ENCODE data around the gene BBS4.

BBS4 gene

GRCh38 chr15:72783640-72784455, 97.8 kb downstream of the BBS4 start, which contains the start of gene ADPGK:
Gene ADPGK, minus strand, starts transcription at chr15:72783758. Its CDS starts 67 bp downstream, at chr15:72783691.
- Histone ChIP-seq H3K4me1 (ENCODE audit: control insufficient read depth, insufficient read depth, low read length, unreplicated experiment) (peaks cover 18% of the 10 kb centered on the region), H3K27me3 (ENCODE audit: insufficient read depth, low read length) (no peaks in the 10 kb centered on the region), H3K36me3 (ENCODE audit: insufficient read depth, low read length) (no peaks in the 10 kb centered on the region), H3K4me3 (ENCODE audit: low read depth, low read length) (peak within 1 kb of the TSS; percentile 97), H2AFZ (ENCODE audit: low read length, unreplicated experiment) (peak within 1 kb of the TSS; percentile 88), H3K79me2 (ENCODE audit: control insufficient read depth, insufficient read depth, low read length, unreplicated experiment) (peaks cover 44% of the 10 kb centered on the region), H3K27ac (ENCODE audit: low read depth, low read length) (peak within 1 kb of the TSS; percentile 81)

DNA sequence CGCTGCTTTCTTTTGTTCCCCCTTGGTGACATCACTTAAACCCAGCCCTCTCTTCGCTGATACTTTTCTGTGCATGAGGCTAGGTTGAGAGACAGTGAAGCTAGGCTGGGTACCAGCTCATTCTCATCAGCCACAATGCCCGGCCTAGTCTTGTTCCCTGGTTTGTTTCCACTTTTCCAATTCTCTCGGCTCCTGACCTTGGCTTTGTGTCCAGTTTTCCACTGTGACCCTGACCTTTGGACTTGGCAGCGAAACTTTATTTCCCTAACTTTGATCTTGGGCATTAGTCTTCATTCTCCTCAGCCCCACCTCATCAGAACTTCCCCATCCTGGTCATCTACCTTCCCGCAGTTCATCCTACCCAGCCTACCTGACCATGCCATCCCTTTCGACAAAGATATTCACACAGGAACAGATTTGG, 98.5 kb downstream of the BBS4 start:
- no peaks in the 10 kb centered on the region for H3K36me3 ChIP-seq (ENCODE audit: insufficient read depth, low read length)
- peak overlapping the region; percentile 88 for H2AFZ ChIP-seq (ENCODE audit: low read length, unreplicated experiment)
- no peaks in the 10 kb centered on the region for H3K27me3 ChIP-seq (ENCODE audit: insufficient read depth, low read length)
- peaks cover 18% of the 10 kb centered on the region for H3K4me1 ChIP-seq (ENCODE audit: control insufficient read depth, insufficient read depth, low read length, unreplicated experiment)
- H3K4me3 ChIP-seq (ENCODE audit: low read depth, low read length) = peak overlapping the region; percentile 97
- peaks cover 40% of the 10 kb centered on the region for H3K79me2 ChIP-seq (ENCODE audit: control insufficient read depth, insufficient read depth, low read length, unreplicated experiment)
- H3K27ac ChIP-seq (ENCODE audit: low read depth, low read length) = peak overlapping the region; percentile 81

DNA sequence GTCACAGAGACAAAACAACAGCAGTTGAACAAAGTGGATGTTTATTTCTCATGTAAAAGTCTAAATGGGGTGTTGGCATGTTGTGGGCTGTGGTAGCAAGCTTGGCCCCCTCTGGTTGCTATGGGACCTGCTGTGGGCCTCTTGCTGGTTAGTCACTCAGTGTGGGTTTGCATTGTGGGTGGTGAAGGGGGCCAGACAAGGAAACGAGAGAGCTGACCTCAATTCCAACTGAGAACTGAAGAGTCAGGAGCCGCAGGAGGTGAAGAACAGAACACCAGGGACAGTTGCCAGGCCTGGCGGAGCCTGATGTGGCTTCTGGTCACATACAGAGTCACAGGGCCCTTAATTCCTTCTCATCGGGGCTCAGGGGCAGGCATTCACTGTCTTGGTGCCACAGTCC, 99.4 kb downstream of the BBS4 start:
- Histone ChIP-seq H3K36me3 (ENCODE audit: insufficient read depth, low read length) (no peaks in the 10 kb centered on the region), H3K79me2 (ENCODE audit: control insufficient read depth, insufficient read depth, low read length, unreplicated experiment) (peaks cover 30% of the 10 kb centered on the region), H3K4me3 (ENCODE audit: low read depth, low read length) (no peak overlapping the region), H3K4me1 (ENCODE audit: control insufficient read depth, insufficient read depth, low read length, unreplicated experiment) (peaks cover 26% of the 10 kb centered on the region), H3K27ac (ENCODE audit: low read depth, low read length) (no peak overlapping the region; the same call in 1 of the 2 replicates), H2AFZ (ENCODE audit: low read length, unreplicated experiment) (peak overlapping the region; percentile 23), H3K27me3 (ENCODE audit: insufficient read depth, low read length) (no peaks in the 10 kb centered on the region)

GRCh38 chr15:72785841-72786240, 99.8 kb downstream of the BBS4 start:
- Histone ChIP-seq H2AFZ (ENCODE audit: low read length, unreplicated experiment) (no peak overlapping the region), H3K27me3 (ENCODE audit: insufficient read depth, low read length) (no peaks in the 10 kb centered on the region), H3K79me2 (ENCODE audit: control insufficient read depth, insufficient read depth, low read length, unreplicated experiment) (peaks cover 26% of the 10 kb centered on the region), H3K36me3 (ENCODE audit: insufficient read depth, low read length) (no peaks in the 10 kb centered on the region), H3K4me3 (ENCODE audit: low read depth, low read length) (no peak overlapping the region), H3K27ac (ENCODE audit: low read depth, low read length) (no peak overlapping the region), H3K4me1 (ENCODE audit: control insufficient read depth, insufficient read depth, low read length, unreplicated experiment) (peaks cover 31% of the 10 kb centered on the region)

DNA sequence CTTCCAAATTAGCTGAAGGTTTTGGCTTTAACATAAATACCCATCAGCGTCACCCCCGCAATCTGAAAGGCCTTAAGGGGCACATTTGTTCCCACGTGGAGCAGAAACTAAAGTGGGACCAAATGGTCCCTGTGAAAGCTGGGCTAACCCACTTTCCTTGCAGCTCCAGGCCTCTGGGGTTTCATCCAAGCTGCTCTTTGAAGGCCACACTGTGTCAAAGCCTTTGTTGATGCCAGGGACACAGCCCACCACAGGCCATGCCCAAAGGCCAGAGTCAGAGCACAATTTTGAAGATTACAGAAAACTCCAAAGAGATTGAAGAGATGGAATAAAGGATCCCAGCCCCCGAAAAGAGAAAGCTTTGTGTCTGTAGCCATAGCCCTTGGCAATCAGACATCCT, 100.2 kb downstream of the BBS4 start:
- Histone ChIP-seq H3K4me1 (ENCODE audit: control insufficient read depth, insufficient read depth, low read length, unreplicated experiment) (peaks cover 29% of the 10 kb centered on the region), H3K4me3 (ENCODE audit: low read depth, low read length) (no peak overlapping the region), H3K27ac (ENCODE audit: low read depth, low read length) (no peak overlapping the region), H3K36me3 (ENCODE audit: insufficient read depth, low read length) (no peaks in the 10 kb centered on the region), H3K79me2 (ENCODE audit: control insufficient read depth, insufficient read depth, low read length, unreplicated experiment) (peaks cover 22% of the 10 kb centered on the region), H3K27me3 (ENCODE audit: insufficient read depth, low read length) (no peaks in the 10 kb centered on the region), H2AFZ (ENCODE audit: low read length, unreplicated experiment) (no peak overlapping the region)

DNA sequence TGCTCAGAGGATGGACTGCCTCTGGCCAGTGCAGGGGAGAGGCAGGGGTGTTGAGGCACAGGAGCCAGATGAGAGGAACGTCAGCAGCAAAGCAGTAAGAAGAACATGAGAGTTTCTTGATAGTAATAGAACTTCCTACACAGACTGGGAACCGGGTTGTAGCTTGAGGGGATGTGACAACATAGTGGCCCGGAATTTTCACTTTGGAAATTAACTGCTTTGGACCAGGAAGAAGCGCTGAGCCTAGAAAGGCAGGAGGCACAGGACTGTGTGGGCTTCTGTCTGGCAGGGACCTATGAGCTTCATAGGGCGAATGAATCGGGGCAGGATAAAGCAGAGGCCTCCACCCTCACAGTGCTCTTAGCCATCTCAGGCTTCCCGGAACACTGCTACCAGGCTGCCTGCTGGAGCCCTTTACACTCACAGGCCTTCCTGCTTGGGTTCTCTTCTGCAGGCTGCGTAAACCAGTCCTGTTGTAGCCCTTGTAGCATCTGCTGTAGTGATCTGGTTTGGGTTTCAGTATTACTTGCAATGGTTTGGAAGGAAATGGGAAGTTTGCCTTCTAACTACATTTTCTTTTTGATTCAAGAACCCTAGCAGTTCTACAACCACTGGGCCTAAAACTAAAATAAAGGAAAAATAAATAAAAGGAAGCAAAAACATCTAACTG, 100.8 kb downstream of the BBS4 start:
- Histone ChIP-seq H2AFZ (ENCODE audit: low read length, unreplicated experiment) (no peak overlapping the region), H3K27me3 (ENCODE audit: insufficient read depth, low read length) (no peaks in the 10 kb centered on the region), H3K4me3 (ENCODE audit: low read depth, low read length) (no peak overlapping the region), H3K79me2 (ENCODE audit: control insufficient read depth, insufficient read depth, low read length, unreplicated experiment) (peaks cover 16% of the 10 kb centered on the region), H3K27ac (ENCODE audit: low read depth, low read length) (no peak overlapping the region), H3K4me1 (ENCODE audit: control insufficient read depth, insufficient read depth, low read length, unreplicated experiment) (peaks cover 25% of the 10 kb centered on the region), H3K36me3 (ENCODE audit: insufficient read depth, low read length) (no peaks in the 10 kb centered on the region)

DNA sequence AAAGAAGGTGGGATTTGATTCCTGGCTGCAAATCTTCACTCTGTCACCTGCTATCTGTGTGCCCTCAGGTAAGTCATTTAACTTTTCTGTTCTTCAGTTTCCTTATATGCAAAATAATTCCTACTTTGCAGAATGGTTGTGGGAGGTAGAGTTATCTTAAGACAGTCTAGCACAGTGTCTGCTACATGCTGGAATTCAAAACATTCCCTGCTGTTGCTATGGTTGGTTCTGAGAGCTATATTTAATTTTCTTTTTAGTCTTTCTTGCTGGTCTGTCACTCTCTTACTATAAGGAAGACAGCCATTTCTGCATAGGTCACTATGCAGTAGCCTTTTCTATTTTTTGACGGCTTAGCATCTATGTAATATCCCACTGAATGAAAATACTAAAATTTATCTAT, 101.5 kb downstream of the BBS4 start:
- no peaks in the 10 kb centered on the region for H3K36me3 ChIP-seq (ENCODE audit: insufficient read depth, low read length)
- no peaks in the 10 kb centered on the region for H3K27me3 ChIP-seq (ENCODE audit: insufficient read depth, low read length)
- H3K4me3 ChIP-seq (ENCODE audit: low read depth, low read length) = no peak overlapping the region
- H3K4me1 ChIP-seq (ENCODE audit: control insufficient read depth, insufficient read depth, low read length, unreplicated experiment) = peaks cover 22% of the 10 kb centered on the region
- H3K79me2 ChIP-seq (ENCODE audit: control insufficient read depth, insufficient read depth, low read length, unreplicated experiment) = peaks cover 9% of the 10 kb centered on the region
- no peak overlapping the region for H3K27ac ChIP-seq (ENCODE audit: low read depth, low read length)
- H2AFZ ChIP-seq (ENCODE audit: low read length, unreplicated experiment) = no peak overlapping the region

Measured in ACC112 (cell line).